Measurements from ENCODE around the gene ANKRD65. TPM values are rescaled to one million over a fixed set of nuclear protein-coding genes. Genes with fewer than 3 reads are reported as not detected.

The ANKRD65 gene
- total and polyA plus RNA-seq, 11 donors: 0.58 to 4.0 (median 1.3) TPM

- Histone ChIP-seq H3K27ac (peak overlapping the region; percentile 73 to 99 (median 91)), H3K4me1 (peaks cover 17 to 83% (median 71%) of the 10 kb centered on the region in 12 donors), H3K36me3 (no peaks in the 10 kb centered on the region), H3K9me3 (no peaks in the 10 kb centered on the region), H3K4me3 (peak overlapping the region in 9 of 12 donors; percentile 39 to 69 (median 62)), H3K27me3 (peaks cover 0 to 35% (median 0%) of the 10 kb centered on the region in 9 donors)
- 10 to 18% (median 14%) methylated on average over 11 to 32 of the region's 32 CpGs for WGBS, 4 donors
- intact Hi-C loops (cut with DNase I): no loop called here
- DNase-seq (peak; percentile 68 to 86 (median 80)), ATAC-seq (peak; percentile 6 to 48 (median 12))
- TF ChIP-seq, protein P1, sequence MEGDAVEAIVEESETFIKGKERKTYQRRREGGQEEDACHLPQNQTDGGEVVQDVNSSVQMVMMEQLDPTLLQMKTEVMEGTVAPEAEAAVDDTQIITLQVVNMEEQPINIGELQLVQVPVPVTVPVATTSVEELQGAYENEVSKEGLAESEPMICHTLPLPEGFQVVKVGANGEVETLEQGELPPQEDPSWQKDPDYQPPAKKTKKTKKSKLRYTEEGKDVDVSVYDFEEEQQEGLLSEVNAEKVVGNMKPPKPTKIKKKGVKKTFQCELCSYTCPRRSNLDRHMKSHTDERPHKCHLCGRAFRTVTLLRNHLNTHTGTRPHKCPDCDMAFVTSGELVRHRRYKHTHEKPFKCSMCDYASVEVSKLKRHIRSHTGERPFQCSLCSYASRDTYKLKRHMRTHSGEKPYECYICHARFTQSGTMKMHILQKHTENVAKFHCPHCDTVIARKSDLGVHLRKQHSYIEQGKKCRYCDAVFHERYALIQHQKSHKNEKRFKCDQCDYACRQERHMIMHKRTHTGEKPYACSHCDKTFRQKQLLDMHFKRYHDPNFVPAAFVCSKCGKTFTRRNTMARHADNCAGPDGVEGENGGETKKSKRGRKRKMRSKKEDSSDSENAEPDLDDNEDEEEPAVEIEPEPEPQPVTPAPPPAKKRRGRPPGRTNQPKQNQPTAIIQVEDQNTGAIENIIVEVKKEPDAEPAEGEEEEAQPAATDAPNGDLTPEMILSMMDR (IDR thresholded peaks at IDR 0.05): no peak
- TF ChIP-seq POLR2A (IDR thresholded peaks at IDR 0.05): no peak
Measured at GRCh38 chr1:1434131-1434823, 13.2 kb upstream of the ANKRD65 start.

- peak overlapping the region in 9 of 12 donors; percentile 18 to 66 (median 61) for H3K4me3 ChIP-seq
- intact Hi-C loops (cut with DNase I): no loop called here
- TF ChIP-seq, protein P1 (IDR thresholded peaks at IDR 0.05): no peak
- TF ChIP-seq POLR2A (IDR thresholded peaks at IDR 0.05): no peak
- H3K4me1 ChIP-seq: peaks cover 17 to 87% (median 75%) of the 10 kb centered on the region in 12 donors
- ATAC-seq (peak; percentile 2 to 36 (median 14)), DNase-seq (peak in 4 of 5 donors; percentile 60 to 78 (median 72))
- no peaks in the 10 kb centered on the region for H3K9me3 ChIP-seq
- peak overlapping the region; percentile 73 to 99 (median 91) for H3K27ac ChIP-seq
- H3K27me3 ChIP-seq: peaks cover 0 to 35% (median 0%) of the 10 kb centered on the region in 9 donors
- 11 to 44% (median 38%) methylated on average over 8 to 12 of the region's 12 CpGs for WGBS, 4 donors
- no peaks in the 10 kb centered on the region for H3K36me3 ChIP-seq
Measured at GRCh38 chr1:1433804-1434130, 12.7 kb upstream of the ANKRD65 start.

DNA sequence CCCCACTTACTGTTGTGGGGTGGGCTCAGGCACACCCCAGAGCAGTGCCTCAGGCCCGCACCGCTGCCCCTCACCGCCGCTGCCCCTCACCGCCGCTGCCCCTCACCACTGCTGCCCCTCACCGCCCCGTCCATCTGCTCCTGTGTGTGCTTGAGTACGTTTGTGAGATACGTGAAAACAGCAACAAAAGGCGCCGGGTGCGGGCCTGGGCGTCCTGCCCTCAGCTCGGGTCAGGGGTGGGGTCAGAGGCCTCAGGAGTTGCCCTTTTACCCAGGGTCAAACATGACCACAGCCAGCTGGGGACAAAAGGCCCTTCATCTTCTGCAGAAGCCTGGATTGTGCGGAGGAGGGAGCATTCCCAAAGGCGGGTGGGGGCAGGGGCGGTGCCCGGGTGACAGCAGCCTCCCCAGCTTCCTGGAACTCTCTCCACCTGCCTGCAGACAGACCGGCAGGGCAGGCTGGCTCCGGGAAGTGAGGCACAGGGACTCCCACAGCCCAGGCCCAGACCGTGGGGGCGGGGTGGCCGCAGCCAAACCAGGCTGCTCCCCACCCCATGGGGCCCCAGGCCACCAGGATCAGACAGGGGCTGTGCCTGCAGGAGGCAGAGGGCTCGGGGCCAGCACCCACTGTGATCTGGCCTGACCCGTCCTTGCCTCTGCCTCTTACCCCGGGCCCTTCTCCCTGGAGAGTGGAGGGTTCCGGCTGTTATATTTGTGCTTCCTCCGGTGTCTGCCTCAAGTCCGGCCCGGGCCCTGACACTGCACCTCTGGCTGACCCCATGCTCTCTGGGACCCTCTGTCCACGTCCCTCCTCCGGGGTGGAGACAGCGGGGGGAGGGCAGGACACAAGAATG is 12.1 kb upstream of the ANKRD65 start:
- Histone ChIP-seq H3K4me3 (peak overlapping the region in 9 of 12 donors; percentile 3 to 66 (median 61)), H3K27ac (peak overlapping the region; percentile 73 to 99 (median 91)), H3K4me1 (peaks cover 17 to 89% (median 76%) of the 10 kb centered on the region in 12 donors), H3K27me3 (peaks cover 0 to 38% (median 0%) of the 10 kb centered on the region in 9 donors), H3K9me3 (no peaks in the 10 kb centered on the region), H3K36me3 (no peaks in the 10 kb centered on the region)
- ATAC-seq (peak; percentile 30 to 52 (median 44)), DNase-seq (peak; percentile 80 to 90 (median 81))
- no peak for TF ChIP-seq POLR2A (IDR thresholded peaks at IDR 0.05)
- TF ChIP-seq, protein P1 (IDR thresholded peaks at IDR 0.05): no peak
- WGBS, 4 donors: 35 to 53% (median 44%) methylated on average over 29 to 34 of the region's 34 CpGs
- intact Hi-C loops (cut with DNase I): no loop called here
